K562 (cell line): ENCODE measurements around the gene KRT8. TPM values are rescaled to one million over a fixed set of nuclear protein-coding genes. Genes with fewer than 3 reads are reported as not detected.

ENCODE experiments used
- CHD7 ChIP-seq: fragments of 200-600 bp; sonication (generic); IDR thresholded peaks from one replicate; pipeline ENCODE4 v1.6.1; 2012; ENCODE audit warnings: mild to moderate bottlenecking, low read depth, low read length, inconsistent platforms
- RFX5 ChIP-seq: IDR thresholded peaks from 2 replicates; pipeline ENCODE4 v1.6.1; 2011; ENCODE audit warnings: low read depth, mild to moderate bottlenecking, improper control_type of control experiment, low read length
- polyA plus RNA-seq, 8 experiments: library from polyadenylated mRNA; depleted of rRNA in 4 of 8; stranded (reverse) in 5 of 8; unstranded in 3 of 8; fragments of >200 nt; fragmentation: Nextera tagmentation in 2 of 8; fragmentation: Illumina TruSeq in 1 of 8; extraction: Ambion mirVana in 2 of 8; extraction: Trizol in 1 of 8; gene quantifications; 2 replicates each; pipeline versions ENCODE4 v1.2.1 to v1.2.3, GENCODE V29; 2011 to 2014; ENCODE audit warnings: inconsistent platforms in 1 of 8, missing spikeins in 1 of 8
- total RNA-seq, 7 experiments: library from RNA; depleted of rRNA in 6 of 7; stranded (reverse); fragments of >200 nt in 6 of 7; fragmentation: Illumina TruSeq in 2 of 7; extraction: Trizol in 2 of 7; gene quantifications; 2 replicates each; pipeline versions ENCODE4 v1.2.1 to v1.2.3, GENCODE V29; 2011 to 2021; ENCODE audit warnings: low replicate concordance in 1 of 7
- TF ChIP-seq, protein P1 (sequence below): sonication (generic); formaldehyde crosslinking; IDR thresholded peaks from 2 replicates; pipeline ENCODE4 v1.9.0; 2022; ENCODE audit warnings: mild to moderate bottlenecking, missing genetic modification reagents

Gene KRT8
- total and polyA plus RNA-seq, 9 of the 15 experiments (the other 6 are each of a cell fraction or from before 2014, with no cell fraction given), result 41.5 to 661 (median 260) TPM

DNA sequence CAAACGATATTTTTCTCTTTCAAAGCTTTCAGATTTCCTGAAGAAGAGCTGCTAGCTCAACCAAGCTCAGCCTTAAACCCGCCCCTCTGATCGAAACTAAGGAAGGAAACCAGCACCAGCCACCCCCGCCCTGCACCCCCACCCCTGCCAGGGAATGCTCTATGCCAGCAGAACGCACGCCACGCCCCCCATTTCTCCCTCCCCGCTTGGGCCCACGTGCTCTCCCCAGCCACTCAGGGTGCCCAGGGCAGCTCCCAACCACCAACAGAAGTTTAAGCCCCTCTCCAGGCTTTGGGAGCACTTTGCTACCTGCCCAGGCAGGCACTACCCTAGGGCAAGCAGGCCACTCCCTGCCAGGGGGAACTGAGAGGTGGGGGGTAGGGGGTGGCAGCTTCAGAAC lies 37.2 kb downstream of the KRT8 start (continued):
- TF ChIP-seq CHD7 (no peak), RFX5 (no peak)
- TF ChIP-seq, protein P1, sequence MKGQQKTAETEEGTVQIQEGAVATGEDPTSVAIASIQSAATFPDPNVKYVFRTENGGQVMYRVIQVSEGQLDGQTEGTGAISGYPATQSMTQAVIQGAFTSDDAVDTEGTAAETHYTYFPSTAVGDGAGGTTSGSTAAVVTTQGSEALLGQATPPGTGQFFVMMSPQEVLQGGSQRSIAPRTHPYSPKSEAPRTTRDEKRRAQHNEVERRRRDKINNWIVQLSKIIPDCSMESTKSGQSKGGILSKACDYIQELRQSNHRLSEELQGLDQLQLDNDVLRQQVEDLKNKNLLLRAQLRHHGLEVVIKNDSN (CRISPR knock-in tag), result peak; percentile 53; the same call in 1 of the 2 replicates
